ENCODE data around the gene ANKRD22. TPM values are rescaled to one million over a fixed set of nuclear protein-coding genes. Genes with fewer than 3 reads are reported as not detected.

The ANKRD22 gene
- total and polyA plus RNA-seq, 2 of the 8 experiments (the other 6 are each of a cell fraction or from before 2014, with no cell fraction given) = 0.68 TPM; not detected in 1

DNA sequence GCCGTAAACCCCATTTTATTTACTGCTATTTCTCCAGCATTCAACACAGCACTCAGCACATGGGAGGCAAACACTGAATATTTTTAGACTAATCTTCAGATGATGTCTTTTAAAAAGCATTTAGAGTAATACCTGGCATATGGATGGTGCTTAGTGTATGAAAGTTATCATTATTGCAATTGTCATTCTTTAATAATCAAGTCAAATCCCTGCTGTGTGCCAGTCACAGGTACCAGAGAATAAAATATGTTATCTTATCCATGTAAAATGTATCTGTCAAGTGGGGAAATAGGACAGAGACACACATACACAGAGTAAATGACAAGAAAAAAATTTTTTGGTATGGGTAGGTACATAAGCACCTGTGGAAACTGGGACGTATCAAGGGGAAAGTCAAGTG is 18.5 kb downstream of the ANKRD22 start:
- POLR2A ChIA-PET (ENCODE audit: partially characterized antibody) = no interaction called here
- Histone ChIP-seq H2AFZ (ENCODE audit: low read length) (no peak overlapping the region), H2BK20ac (ENCODE audit: low read length) (no peak overlapping the region), H3K27me3 (replicated peaks in 1 of 4; ENCODE audit: control insufficient read depth in 3 of 4, extremely low read depth in 1 of 4, insufficient read depth in 3 of 4, low read length in 3 of 4) (no peaks in the 10 kb centered on the region), H3K36me3 (ENCODE audit: control insufficient read depth in 2 of 4, insufficient read depth in 4 of 4, low read length in 3 of 4) (no peaks in the 10 kb centered on the region), H4K5ac (ENCODE audit: insufficient read length, low read depth, low read length) (no peak overlapping the region), H2BK5ac (ENCODE audit: low read depth, low read length) (no peak overlapping the region), H3K23ac (ENCODE audit: insufficient read length) (no peak overlapping the region), H3K14ac (ENCODE audit: insufficient read length) (no peak overlapping the region), H3K4ac (replicated peaks; ENCODE audit: insufficient read length, low read depth, low read length) (no peak overlapping the region), H2BK120ac (replicated peaks; ENCODE audit: low read depth, low read length) (no peak overlapping the region), H3K18ac (ENCODE audit: extremely low read depth, low read length) (no peak overlapping the region), H3K79me1 (ENCODE audit: low read depth, low read length) (no peaks in the 10 kb centered on the region), H3K9ac (replicated peaks in 1 of 4; ENCODE audit: extremely low read depth in 1 of 4, low read depth in 3 of 4, low read length in 3 of 4) (no peak overlapping the region), H2BK15ac (ENCODE audit: low read length) (no peak overlapping the region), H4K20me1 (replicated peaks in 1 of 2; ENCODE audit: control insufficient read depth in 1 of 2, insufficient read depth in 2 of 2, low read length in 2 of 2) (no peaks in the 10 kb centered on the region), H3K4me3 (ENCODE audit: extremely low read depth in 1 of 4, insufficient read depth in 2 of 4, low read depth in 3 of 4, low read length in 4 of 4) (no peak overlapping the region), H3K4me2 (ENCODE audit: insufficient read depth in 1 of 2, low read depth in 2 of 2, low read length in 2 of 2) (no peak overlapping the region), H3K23me2 (ENCODE audit: low read depth, low read length) (no peaks in the 10 kb centered on the region), H4K91ac (replicated peaks; ENCODE audit: insufficient read length, low read length) (no peak overlapping the region), H3K56ac (replicated peaks; ENCODE audit: insufficient read length, low read depth, low read length) (no peak overlapping the region), H2AK5ac (ENCODE audit: low read depth, low read length) (no peak overlapping the region), H3K9me3 (ENCODE audit: insufficient read depth in 2 of 2, low read depth in 1 of 2, low read length in 1 of 2) (no peaks in the 10 kb centered on the region), H2BK12ac (ENCODE audit: low read depth, low read length) (no peak overlapping the region), H3K79me2 (ENCODE audit: control insufficient read depth in 1 of 2, insufficient read depth in 2 of 2, low read length in 2 of 2) (no peaks in the 10 kb centered on the region), H3K4me1 (replicated peaks in 1 of 4; ENCODE audit: control insufficient read depth in 3 of 4, insufficient read depth in 4 of 4, low read length in 3 of 4) (no peaks in the 10 kb centered on the region), H3K27ac (ENCODE audit: low read depth, low read length) (no peak overlapping the region), H4K8ac (ENCODE audit: extremely low read depth, insufficient read depth, low read length) (no peak overlapping the region)
- TF ChIP-seq TAF1 (IDR thresholded peaks at IDR 0.05; ENCODE audit: low read depth, low read length) = no peak
- TF ChIP-seq SUZ12 (IDR thresholded peaks at IDR 0.05; ENCODE audit: low read length) = no peak
- no peak for TF ChIP-seq CHD1 (IDR thresholded peaks at IDR 0.05; ENCODE audit: low read depth, low read length)
- no peak for TF ChIP-seq RFX5 (IDR thresholded peaks at IDR 0.05; ENCODE audit: borderline replicate concordance, low read depth, low read length)
- no peak for TF ChIP-seq GABPA (IDR thresholded peaks at IDR 0.05; ENCODE audit: borderline replicate concordance, insufficient read depth, low read length)
- TF ChIP-seq CBX5 (IDR thresholded peaks at IDR 0.05; ENCODE audit: low read depth, low read length) = no peak
- TF ChIP-seq CBX8 (IDR thresholded peaks at IDR 0.05; ENCODE audit: borderline replicate concordance, low read depth, low read length) = no peak
- TF ChIP-seq BCL11A (IDR thresholded peaks at IDR 0.05; ENCODE audit: low read depth in 2 of 2, low read length in 2 of 2) = no peak
- no peak for TF ChIP-seq POLR2AphosphoS5 (IDR thresholded peaks at IDR 0.05; ENCODE audit: low read depth, low read length)
- no peak for TF ChIP-seq PHF8 (conservative IDR thresholded peaks at IDR 0.05; ENCODE audit: low read depth, low read length)
- no peak for TF ChIP-seq EGR1 (IDR thresholded peaks at IDR 0.05; ENCODE audit: borderline replicate concordance, low read depth, low read length)
- no peak for TF ChIP-seq CHD2 (IDR thresholded peaks at IDR 0.05; ENCODE audit: low read length)
- TF ChIP-seq, protein P1, sequence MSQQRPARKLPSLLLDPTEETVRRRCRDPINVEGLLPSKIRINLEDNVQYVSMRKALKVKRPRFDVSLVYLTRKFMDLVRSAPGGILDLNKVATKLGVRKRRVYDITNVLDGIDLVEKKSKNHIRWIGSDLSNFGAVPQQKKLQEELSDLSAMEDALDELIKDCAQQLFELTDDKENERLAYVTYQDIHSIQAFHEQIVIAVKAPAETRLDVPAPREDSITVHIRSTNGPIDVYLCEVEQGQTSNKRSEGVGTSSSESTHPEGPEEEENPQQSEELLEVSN (IDR thresholded peaks at IDR 0.05) = no peak
- no peak for TF ChIP-seq ZNF274 (IDR thresholded peaks at IDR 0.05; ENCODE audit: borderline replicate concordance, extremely low read depth, low read length)
- no peak for TF ChIP-seq NANOG (IDR thresholded peaks at IDR 0.05; ENCODE audit: insufficient read depth, low read depth, low read length, poor library complexity, severe bottlenecking)
- CTCF ChIA-PET (ENCODE audit: partially characterized antibody) = no interaction called here
- WGBS, 2 experiments (ENCODE audit: extremely low coverage in 1 of 2, insufficient coverage in 1 of 2, insufficient read length in 1 of 2, insufficient replicate concordance in 2 of 2, low coverage in 1 of 2, low lambda C conversion rate in 2 of 2, missing lambda C conversion rate in 1 of 2) = 81% methylated on average over 2 of the region's 2 CpGs; no CpG with 5 or more reads in 1 of the 2 experiments
- FAIRE-seq = no peak
- DNase-seq (ENCODE audit: low read depth in 1 of 2, low spot score in 2 of 2) = no peak
